GM18519 (cell line): ENCODE measurements around the gene CYBC1.

ENCODE experiments used
- ATAC-seq: cut with Tn5 transposase; IDR thresholded peaks from one replicate; pipeline ENCODE4 v1.9.1; 2021; ENCODE audit warnings: mild to moderate bottlenecking, moderate library complexity; ENCODE audit not compliant: unreplicated experiment, low FRiP score

The CYBC1 gene

GRCh38 chr17:82449883-82450356, 632 bp downstream of the CYBC1 start:
- ATAC-seq = no peak

- ATAC-seq = no peak
These were observed 1.2 kb downstream of the CYBC1 start for GRCh38 chr17:82449131-82449882.

GRCh38 chr17:82447876-82448275, 2.7 kb downstream of the CYBC1 start:
- no peak for ATAC-seq

- ATAC-seq = no peak
These were observed 3.9 kb downstream of the CYBC1 start for GRCh38 chr17:82446649-82447048.

GRCh38 chr17:82446124-82446523, 4.4 kb downstream of the CYBC1 start:
- no peak for ATAC-seq

- no peak for ATAC-seq
These were observed 5.0 kb downstream of the CYBC1 start for GRCh38 chr17:82445542-82445941.

- ATAC-seq = no peak
These were observed 5.5 kb downstream of the CYBC1 start for GRCh38 chr17:82444941-82445521.

GRCh38 chr17:82444284-82444893, 6.2 kb downstream of the CYBC1 start:
- no peak for ATAC-seq

- ATAC-seq = no peak
These were observed 6.9 kb downstream of the CYBC1 start for GRCh38 chr17:82443465-82444283.

- ATAC-seq = no peak
These were observed 7.7 kb downstream of the CYBC1 start for GRCh38 chr17:82442643-82443464.

- no peak for ATAC-seq
These were observed 8.7 kb downstream of the CYBC1 start for GRCh38 chr17:82441691-82442487.

- no peak for ATAC-seq
These were observed 9.4 kb downstream of the CYBC1 start for GRCh38 chr17:82440991-82441627.

GRCh38 chr17:82440469-82440981, 10.0 kb downstream of the CYBC1 start:
- ATAC-seq = no peak

- no peak for ATAC-seq
These were observed 10.7 kb downstream of the CYBC1 start for GRCh38 chr17:82439829-82440365.

- no peak for ATAC-seq
These were observed 11.2 kb downstream of the CYBC1 start for GRCh38 chr17:82439194-82439828.

GRCh38 chr17:82438401-82439193, 12.0 kb downstream of the CYBC1 start:
- ATAC-seq = no peak

GRCh38 chr17:82437325-82437668, 13.3 kb downstream of the CYBC1 start:
- no peak for ATAC-seq
